Activated CD4-positive, alpha-beta T cell treated with anti-CD3 and anti-CD28 coated beads, Interleukin-2, amount 50 U/mL, for 1 hour (primary cell): ENCODE data around the gene EPX.

Source experiments
- DNase-seq: peaks from one replicate; pipeline ENCODE4 v3.0.0-alpha.2; 2020

EPX gene

GRCh38 chr17:58187063-58187462 lies 5.5 kb upstream of the EPX start:
- no peak for DNase-seq

- DNase-seq, result no peak
Measured at GRCh38 chr17:58187675-58188074, 4.9 kb upstream of the EPX start.

- DNase-seq, result no peak
Measured at GRCh38 chr17:58189436-58190146, 2.9 kb upstream of the EPX start.

GRCh38 chr17:58191241-58191896 lies 1.2 kb upstream of the EPX start:
- no peak for DNase-seq

- DNase-seq, result no peak
Measured at GRCh38 chr17:58193641-58194255, 1.2 kb downstream of the EPX start.

- no peak for DNase-seq
Measured at GRCh38 chr17:58195518-58196123, 3.1 kb downstream of the EPX start.

GRCh38 chr17:58196610-58197009 lies 4.1 kb downstream of the EPX start:
- DNase-seq, result no peak

GRCh38 chr17:58200024-58200633 lies 7.6 kb downstream of the EPX start:
- peak; percentile 54 for DNase-seq

- no peak for DNase-seq
Measured at GRCh38 chr17:58202859-58203258, 10.3 kb downstream of the EPX start.

GRCh38 chr17:58204796-58205195 lies 12.3 kb downstream of the EPX start:
- no peak for DNase-seq

- DNase-seq, result no peak
Measured at GRCh38 chr17:58205936-58206335, 13.4 kb downstream of the EPX start.

GRCh38 chr17:58207451-58207850 lies 14.9 kb downstream of the EPX start:
- no peak for DNase-seq

GRCh38 chr17:58208344-58208743 lies 15.8 kb downstream of the EPX start:
- no peak for DNase-seq

- no peak for DNase-seq
Measured at GRCh38 chr17:58210922-58211321, 18.4 kb downstream of the EPX start.

- no peak for DNase-seq
Measured at GRCh38 chr17:58215685-58216084, 23.2 kb downstream of the EPX start.

- no peak for DNase-seq
Measured at GRCh38 chr17:58217766-58218165, 25.2 kb downstream of the EPX start.

- peak; percentile 94 for DNase-seq
Measured at GRCh38 chr17:58219007-58219788, 26.7 kb downstream of the EPX start, which contains the start of gene MKS1. Gene MKS1 (minus strand): TSS chr17:58219255. CDS start chr17:58219230, 25 bp downstream.

- DNase-seq, result no peak
Measured at GRCh38 chr17:58219789-58220183, 27.3 kb downstream of the EPX start.

GRCh38 chr17:58224315-58224714 lies 31.8 kb downstream of the EPX start:
- DNase-seq, result no peak

- no peak for DNase-seq
Measured at GRCh38 chr17:58227733-58228132, 35.2 kb downstream of the EPX start.

- no peak for DNase-seq
Measured at GRCh38 chr17:58228679-58229078, 36.2 kb downstream of the EPX start.

- DNase-seq, result no peak
Measured at GRCh38 chr17:58229384-58229783, 36.9 kb downstream of the EPX start.
